HepG2 (cell line): ENCODE data around the gene PRPSAP1. TPM values are rescaled to one million over a fixed set of nuclear protein-coding genes. Genes with fewer than 3 reads are reported as not detected.

Experiments used
- ATF6 ChIP-seq: sonication (generic); formaldehyde crosslinking; conservative IDR thresholded peaks from 2 replicates; pipeline ENCODE4 v1.4.0; 2020; ENCODE audit warnings: missing genetic modification reagents
- CHCHD3 ChIP-seq: sonication (generic); formaldehyde crosslinking; IDR thresholded peaks from 2 replicates; pipeline ENCODE4 v1.8.0; 2022; ENCODE audit warnings: mild to moderate bottlenecking, missing genetic modification reagents, moderate library complexity
- FOXK1 ChIP-seq: sonication (generic); formaldehyde crosslinking; IDR thresholded peaks from 2 replicates; pipeline ENCODE4 v1.4.0; 2020; ENCODE audit warnings: low read depth, missing genetic modification reagents, borderline replicate concordance
- GMEB2 ChIP-seq: IDR thresholded peaks from 2 replicates; pipeline ENCODE4 v1.6.1; 2016; ENCODE audit warnings: missing biosample characterization, missing genetic modification reagents, low read depth
- KDM2A ChIP-seq: sonication (generic); formaldehyde crosslinking; IDR thresholded peaks from 2 replicates; pipeline ENCODE4 v1.4.0; 2020; ENCODE audit warnings: low read depth, missing genetic modification reagents, borderline replicate concordance
- KLF15 ChIP-seq: sonication (generic); formaldehyde crosslinking; IDR thresholded peaks from 2 replicates; pipeline ENCODE4 v1.8.1; 2023; ENCODE audit warnings: borderline replicate concordance, mild to moderate bottlenecking, inconsistent platforms, missing genetic modification reagents, mixed read lengths
- MEIS2 ChIP-seq: sonication (generic); formaldehyde crosslinking; IDR thresholded peaks from 2 replicates; pipeline ENCODE4 v1.9.0; 2021; ENCODE audit warnings: mild to moderate bottlenecking, missing genetic modification reagents
- MIXL1 ChIP-seq: IDR thresholded peaks from 2 replicates; pipeline ENCODE4 v1.6.1; 2016
- MLX ChIP-seq: IDR thresholded peaks from 2 replicates; pipeline ENCODE4 v1.6.1; 2016
- NCOA2 ChIP-seq: sonication (generic); formaldehyde crosslinking; IDR thresholded peaks from 2 replicates; pipeline ENCODE4 v1.8.0; 2022; ENCODE audit warnings: inconsistent platforms
- RFX5 ChIP-seq: IDR thresholded peaks from 2 replicates; pipeline ENCODE4 v1.6.1; 2011; ENCODE audit warnings: low read depth, low read length, improper control_type of control experiment
- SRY ChIP-seq: sonication (generic); formaldehyde crosslinking; IDR thresholded peaks from 2 replicates; pipeline ENCODE4 v1.8.0; 2022; ENCODE audit warnings: mild to moderate bottlenecking, missing genetic modification reagents
- TFDP2 ChIP-seq: sonication (generic); formaldehyde crosslinking; IDR thresholded peaks from 2 replicates; pipeline ENCODE4 v1.4.0; 2020; ENCODE audit warnings: missing genetic modification reagents
- ZMAT5 ChIP-seq: sonication (generic); formaldehyde crosslinking; IDR thresholded peaks from 2 replicates; pipeline ENCODE4 v1.5.0; 2020; ENCODE audit warnings: mild to moderate bottlenecking, low read depth, missing genetic modification reagents, borderline replicate concordance
- ZNF17 ChIP-seq: sonication (generic); formaldehyde crosslinking; IDR thresholded peaks from 2 replicates; pipeline ENCODE4 v1.5.0; 2020; ENCODE audit warnings: mild to moderate bottlenecking, missing genetic modification reagents
- ZNF562 ChIP-seq: sonication (generic); formaldehyde crosslinking; IDR thresholded peaks from 2 replicates; pipeline ENCODE4 v1.8.0; 2022; ENCODE audit warnings: missing genetic modification reagents, borderline replicate concordance
- ZNF574 ChIP-seq: sonication (generic); formaldehyde crosslinking; IDR thresholded peaks from 2 replicates; pipeline ENCODE4 v1.4.0; 2020; ENCODE audit warnings: missing genetic modification reagents
- ZNF800 ChIP-seq: sonication (generic); formaldehyde crosslinking; IDR thresholded peaks from 2 replicates; pipeline ENCODE4 v1.4.0; 2020; ENCODE audit warnings: missing genetic modification reagents
- polyA plus RNA-seq, 8 experiments: library from polyadenylated mRNA; depleted of rRNA in 3 of 8; stranded (reverse) in 7 of 8; unstranded in 1 of 8; fragments of >200 nt; fragmentation: Illumina TruSeq in 4 of 8; extraction: Trizol in 4 of 8; gene quantifications; 2 replicates each; pipeline versions ENCODE4 v1.2.1 to v1.2.3, GENCODE V29; 2011 to 2016; ENCODE audit warnings: low read depth in 4 of 8, missing spikeins in 1 of 8, mixed read lengths in 1 of 8; ENCODE audit not compliant: insufficient read depth in 1 of 8
- total RNA-seq, 5 experiments: library from RNA; depleted of rRNA; stranded (reverse); fragments of >200 nt; fragmentation: Illumina TruSeq; extraction: Trizol; gene quantifications; 2 replicates each; pipeline ENCODE4 v1.2.3, GENCODE V29; 2016; ENCODE audit warnings: low read depth in 1 of 5

The PRPSAP1 gene
- total and polyA plus RNA-seq, 2 of the 13 experiments (the other 11 are each of a cell fraction or from before 2014, with no cell fraction given): 91.1 to 314 TPM

GRCh38 chr17:76351526-76352071 lies 2.1 kb downstream of the PRPSAP1 start (continued):
- TF ChIP-seq ZMAT5 (CRISPR knock-in tag) (no peak), CHCHD3 (no peak), FOXK1 (CRISPR knock-in tag) (0 out of 2 replicates have a peak, but pooled peaks have one; percentile 15), ATF6 (no peak), KDM2A (CRISPR knock-in tag) (0 out of 2 replicates have a peak, but pooled peaks have one; percentile 45), ZNF574 (peak; percentile 68; the same call in 1 of the 2 replicates), TFDP2 (CRISPR knock-in tag) (no peak), ZNF800 (no peak), KLF15 (CRISPR knock-in tag) (no peak), SRY (no peak), NCOA2 (CRISPR knock-in tag) (peak; percentile 72; the same call in 1 of the 2 replicates), ZNF562 (CRISPR knock-in tag) (no peak), MEIS2 (no peak), MIXL1 (CRISPR knock-in tag) (peak; percentile 62; the same call in 1 of the 2 replicates), ZNF17 (no peak), RFX5 (no peak), GMEB2 (CRISPR knock-in tag) (no peak), MLX (CRISPR knock-in tag) (no peak)
